CMK (cell line): ENCODE results near the gene OR10AD1.
A peak's percentile ranks its signal among the peaks of the same experiment; 100 is the strongest.

Experiments
- DNase-seq: peaks from one replicate; pipeline ENCODE4 v3.0.0-alpha.2; 2010; ENCODE audit warnings: low read depth

The OR10AD1 gene

GRCh38 chr12:48191096-48191495 is 12.0 kb downstream of the OR10AD1 start:
- no peak for DNase-seq

- peak; percentile 63 for DNase-seq
Measured at GRCh38 chr12:48189331-48190125, 13.6 kb downstream of the OR10AD1 start.

- no peak for DNase-seq
Measured at GRCh38 chr12:48187916-48188695, 15.0 kb downstream of the OR10AD1 start.

GRCh38 chr12:48185181-48185919 is 17.7 kb downstream of the OR10AD1 start:
- DNase-seq = no peak

- DNase-seq = no peak
Measured at GRCh38 chr12:48184549-48184922, 18.6 kb downstream of the OR10AD1 start.

GRCh38 chr12:48183876-48184548 is 19.1 kb downstream of the OR10AD1 start:
- no peak for DNase-seq

GRCh38 chr12:48183091-48183875 is 19.8 kb downstream of the OR10AD1 start, which contains the start of gene CCDC184:
Gene CCDC184 (plus strand): TSS chr12:48183644. CDS start chr12:48184123, 479 bp downstream.
- DNase-seq = no peak

- DNase-seq = no peak
Measured at GRCh38 chr12:48182631-48183030, 20.5 kb downstream of the OR10AD1 start.

- DNase-seq = no peak
Measured at GRCh38 chr12:48180857-48181495, 22.1 kb downstream of the OR10AD1 start.

- no peak for DNase-seq
Measured at GRCh38 chr12:48180424-48180823, 22.7 kb downstream of the OR10AD1 start.

GRCh38 chr12:48179466-48179865 is 23.6 kb downstream of the OR10AD1 start:
- DNase-seq = no peak

GRCh38 chr12:48177982-48178381 is 25.1 kb downstream of the OR10AD1 start:
- DNase-seq = no peak

- no peak for DNase-seq
Measured at GRCh38 chr12:48176417-48176751, 26.7 kb downstream of the OR10AD1 start.

GRCh38 chr12:48175613-48176416 is 27.3 kb downstream of the OR10AD1 start:
- no peak for DNase-seq

- no peak for DNase-seq
Measured at GRCh38 chr12:48169011-48169410, 34.1 kb downstream of the OR10AD1 start.

GRCh38 chr12:48165089-48165981 is 37.8 kb downstream of the OR10AD1 start:
- DNase-seq = no peak

- DNase-seq = no peak
Measured at GRCh38 chr12:48164451-48164850, 38.6 kb downstream of the OR10AD1 start.

GRCh38 chr12:48163150-48163747 is 39.8 kb downstream of the OR10AD1 start:
- DNase-seq = no peak
